ENCODE measurements around the gene TRERF1.

The TRERF1 gene

GRCh38 chr6:42271834-42272805, 179.6 kb downstream of the TRERF1 start:
- DNase-seq (ENCODE audit: low read depth): no peak

GRCh38 chr6:42269974-42270510, 181.7 kb downstream of the TRERF1 start:
- DNase-seq (ENCODE audit: low read depth): no peak

GRCh38 chr6:42269553-42269952, 182.2 kb downstream of the TRERF1 start:
- no peak for DNase-seq (ENCODE audit: low read depth)

GRCh38 chr6:42268835-42269204, 182.9 kb downstream of the TRERF1 start:
- DNase-seq (ENCODE audit: low read depth): no peak

GRCh38 chr6:42268016-42268834, 183.5 kb downstream of the TRERF1 start:
- DNase-seq (ENCODE audit: low read depth): no peak

- DNase-seq (ENCODE audit: low read depth): no peak
Measured at GRCh38 chr6:42266538-42266937, 185.2 kb downstream of the TRERF1 start.

- DNase-seq (ENCODE audit: low read depth): no peak
Measured at GRCh38 chr6:42264852-42265390, 186.8 kb downstream of the TRERF1 start.

GRCh38 chr6:42264162-42264851, 187.4 kb downstream of the TRERF1 start:
- no peak for DNase-seq (ENCODE audit: low read depth)

GRCh38 chr6:42263165-42263728, 188.5 kb downstream of the TRERF1 start:
- DNase-seq (ENCODE audit: low read depth): no peak

GRCh38 chr6:42260972-42261371, 190.8 kb downstream of the TRERF1 start:
- DNase-seq (ENCODE audit: low read depth): no peak

GRCh38 chr6:42260396-42260888, 191.3 kb downstream of the TRERF1 start:
- no peak for DNase-seq (ENCODE audit: low read depth)

- DNase-seq (ENCODE audit: low read depth): no peak
Measured at GRCh38 chr6:42259841-42260395, 191.8 kb downstream of the TRERF1 start.

- DNase-seq (ENCODE audit: low read depth): no peak
Measured at GRCh38 chr6:42259286-42259685, 192.4 kb downstream of the TRERF1 start.

- no peak for DNase-seq (ENCODE audit: low read depth)
Measured at GRCh38 chr6:42257614-42258013, 194.1 kb downstream of the TRERF1 start.

- DNase-seq (ENCODE audit: low read depth): no peak
Measured at GRCh38 chr6:42257063-42257462, 194.7 kb downstream of the TRERF1 start.

GRCh38 chr6:42255050-42255449, 196.7 kb downstream of the TRERF1 start:
- no peak for DNase-seq (ENCODE audit: low read depth)

- no peak for DNase-seq (ENCODE audit: low read depth)
Measured at GRCh38 chr6:42254505-42254904, 197.2 kb downstream of the TRERF1 start.

GRCh38 chr6:42251911-42252637, 199.7 kb downstream of the TRERF1 start:
- DNase-seq (ENCODE audit: low read depth): no peak

GRCh38 chr6:42251500-42251899, 200.2 kb downstream of the TRERF1 start:
- no peak for DNase-seq (ENCODE audit: low read depth)

GRCh38 chr6:42250274-42250931, 201.3 kb downstream of the TRERF1 start:
- no peak for DNase-seq (ENCODE audit: low read depth)

All from activated T-cell treated with anti-CD3 and anti-CD28 coated beads for 24 hours (primary cell).